ENCODE results near the gene LTF. TPM values are rescaled to one million over a fixed set of nuclear protein-coding genes. Genes with fewer than 3 reads are reported as not detected.

Gene LTF
- total and polyA plus RNA-seq, 2 of the 13 experiments (the other 11 are each of a cell fraction or from before 2014, with no cell fraction given): not detected

DNA sequence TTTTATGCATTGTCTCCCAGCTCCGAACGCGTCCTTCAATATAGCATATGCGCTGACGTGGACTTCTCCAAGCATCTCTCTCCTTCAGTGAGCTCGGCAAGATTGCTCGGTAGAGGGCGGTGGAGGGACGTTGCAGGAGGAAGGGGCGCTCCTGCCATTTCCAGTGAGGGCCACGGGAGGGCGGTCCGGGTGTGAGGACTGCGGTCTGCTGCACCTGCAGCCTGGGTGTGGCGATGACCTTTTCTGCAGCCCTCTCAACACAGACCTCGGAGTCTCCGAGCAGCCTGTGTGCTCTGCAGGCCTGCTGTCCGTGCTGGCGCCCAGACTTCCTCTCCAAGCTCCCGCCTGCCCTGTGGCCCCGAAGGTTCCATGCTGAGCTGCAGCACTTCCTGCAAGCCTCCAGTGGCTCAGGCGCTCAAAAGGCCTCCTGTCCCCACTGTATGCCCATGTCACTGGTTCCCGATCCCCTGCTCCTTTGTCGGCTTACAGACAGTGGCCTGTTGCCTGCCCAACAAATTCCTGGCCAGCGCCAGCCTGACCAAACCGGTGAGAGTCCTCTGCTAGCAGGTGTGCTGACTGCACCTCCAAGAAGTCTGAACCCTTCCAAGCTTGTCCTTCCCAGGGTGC is 24.1 kb upstream of the LTF start (continued):
- TF ChIP-seq PHF21A (CRISPR knock-in tag; IDR thresholded peaks at IDR 0.05): no peak
- TF ChIP-seq, protein P1, sequence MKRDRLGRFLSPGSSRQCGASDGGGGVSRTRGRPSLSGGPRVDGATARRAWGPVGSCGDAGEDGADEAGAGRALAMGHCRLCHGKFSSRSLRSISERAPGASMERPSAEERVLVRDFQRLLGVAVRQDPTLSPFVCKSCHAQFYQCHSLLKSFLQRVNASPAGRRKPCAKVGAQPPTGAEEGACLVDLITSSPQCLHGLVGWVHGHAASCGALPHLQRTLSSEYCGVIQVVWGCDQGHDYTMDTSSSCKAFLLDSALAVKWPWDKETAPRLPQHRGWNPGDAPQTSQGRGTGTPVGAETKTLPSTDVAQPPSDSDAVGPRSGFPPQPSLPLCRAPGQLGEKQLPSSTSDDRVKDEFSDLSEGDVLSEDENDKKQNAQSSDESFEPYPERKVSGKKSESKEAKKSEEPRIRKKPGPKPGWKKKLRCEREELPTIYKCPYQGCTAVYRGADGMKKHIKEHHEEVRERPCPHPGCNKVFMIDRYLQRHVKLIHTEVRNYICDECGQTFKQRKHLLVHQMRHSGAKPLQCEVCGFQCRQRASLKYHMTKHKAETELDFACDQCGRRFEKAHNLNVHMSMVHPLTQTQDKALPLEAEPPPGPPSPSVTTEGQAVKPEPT (CRISPR knock-in tag; IDR thresholded peaks at IDR 0.05; ENCODE audit: low read depth): no peak
- no peak for TF ChIP-seq ZNF296 (CRISPR knock-in tag; conservative IDR thresholded peaks at IDR 0.05)
- TF ChIP-seq THAP11 (CRISPR knock-in tag; IDR thresholded peaks at IDR 0.05): peak; percentile 62
- no peak for TF ChIP-seq PHB2 (IDR thresholded peaks at IDR 0.05; ENCODE audit: partially characterized antibody)
- TF ChIP-seq, protein P2, sequence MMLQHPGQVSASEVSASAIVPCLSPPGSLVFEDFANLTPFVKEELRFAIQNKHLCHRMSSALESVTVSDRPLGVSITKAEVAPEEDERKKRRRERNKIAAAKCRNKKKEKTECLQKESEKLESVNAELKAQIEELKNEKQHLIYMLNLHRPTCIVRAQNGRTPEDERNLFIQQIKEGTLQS (CRISPR knock-in tag; IDR thresholded peaks at IDR 0.05): no peak
- TF ChIP-seq SMAD3 (CRISPR knock-in tag; IDR thresholded peaks at IDR 0.05): 0 out of 2 replicates have a peak, but pooled peaks have one; percentile 59
- TF ChIP-seq DNMT3B (CRISPR knock-in tag; conservative IDR thresholded peaks at IDR 0.05): no peak
- no peak for TF ChIP-seq ZNF703 (CRISPR knock-in tag; IDR thresholded peaks at IDR 0.05; ENCODE audit: borderline replicate concordance)
- no peak for TF ChIP-seq ZNF510 (CRISPR knock-in tag; IDR thresholded peaks at IDR 0.05; ENCODE audit: low read depth)
- TF ChIP-seq, protein P3, sequence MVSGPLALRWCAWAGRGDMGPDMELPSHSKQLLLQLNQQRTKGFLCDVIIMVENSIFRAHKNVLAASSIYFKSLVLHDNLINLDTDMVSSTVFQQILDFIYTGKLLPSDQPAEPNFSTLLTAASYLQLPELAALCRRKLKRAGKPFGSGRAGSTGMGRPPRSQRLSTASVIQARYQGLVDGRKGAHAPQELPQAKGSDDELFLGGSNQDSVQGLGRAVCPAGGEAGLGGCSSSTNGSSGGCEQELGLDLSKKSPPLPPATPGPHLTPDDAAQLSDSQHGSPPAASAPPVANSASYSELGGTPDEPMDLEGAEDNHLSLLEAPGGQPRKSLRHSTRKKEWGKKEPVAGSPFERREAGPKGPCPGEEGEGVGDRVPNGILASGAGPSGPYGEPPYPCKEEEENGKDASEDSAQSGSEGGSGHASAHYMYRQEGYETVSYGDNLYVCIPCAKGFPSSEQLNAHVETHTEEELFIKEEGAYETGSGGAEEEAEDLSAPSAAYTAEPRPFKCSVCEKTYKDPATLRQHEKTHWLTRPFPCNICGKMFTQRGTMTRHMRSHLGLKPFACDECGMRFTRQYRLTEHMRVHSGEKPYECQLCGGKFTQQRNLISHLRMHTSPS (CRISPR knock-in tag; IDR thresholded peaks at IDR 0.05; ENCODE audit: low read depth): no peak
- TF ChIP-seq, protein P4, sequence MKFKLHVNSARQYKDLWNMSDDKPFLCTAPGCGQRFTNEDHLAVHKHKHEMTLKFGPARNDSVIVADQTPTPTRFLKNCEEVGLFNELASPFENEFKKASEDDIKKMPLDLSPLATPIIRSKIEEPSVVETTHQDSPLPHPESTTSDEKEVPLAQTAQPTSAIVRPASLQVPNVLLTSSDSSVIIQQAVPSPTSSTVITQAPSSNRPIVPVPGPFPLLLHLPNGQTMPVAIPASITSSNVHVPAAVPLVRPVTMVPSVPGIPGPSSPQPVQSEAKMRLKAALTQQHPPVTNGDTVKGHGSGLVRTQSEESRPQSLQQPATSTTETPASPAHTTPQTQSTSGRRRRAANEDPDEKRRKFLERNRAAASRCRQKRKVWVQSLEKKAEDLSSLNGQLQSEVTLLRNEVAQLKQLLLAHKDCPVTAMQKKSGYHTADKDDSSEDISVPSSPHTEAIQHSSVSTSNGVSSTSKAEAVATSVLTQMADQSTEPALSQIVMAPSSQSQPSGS (CRISPR knock-in tag; IDR thresholded peaks at IDR 0.05): peak; percentile 57; the same call in 1 of the 2 replicates
- TF ChIP-seq ZNF17 (CRISPR knock-in tag; IDR thresholded peaks at IDR 0.05): no peak
- no peak for TF ChIP-seq ZNF879 (CRISPR knock-in tag; IDR thresholded peaks at IDR 0.05)
- no peak for TF ChIP-seq RFX1 (IDR thresholded peaks at IDR 0.05)
- TF ChIP-seq ZMYM3 (CRISPR knock-in tag; IDR thresholded peaks at IDR 0.05): no peak
- no peak for TF ChIP-seq MTF2 (CRISPR knock-in tag; IDR thresholded peaks at IDR 0.05; ENCODE audit: borderline replicate concordance)
- no peak for TF ChIP-seq ZNF383 (CRISPR knock-in tag; IDR thresholded peaks at IDR 0.05; ENCODE audit: borderline replicate concordance)
- TF ChIP-seq TSC22D2 (CRISPR knock-in tag; IDR thresholded peaks at IDR 0.05; ENCODE audit: borderline replicate concordance): no peak
- TF ChIP-seq ZNF558 (CRISPR knock-in tag; IDR thresholded peaks at IDR 0.05; ENCODE audit: borderline replicate concordance): no peak
- no peak for TF ChIP-seq NFYB (CRISPR knock-in tag; IDR thresholded peaks at IDR 0.05)
- TF ChIP-seq IKZF4 (CRISPR knock-in tag; IDR thresholded peaks at IDR 0.05; ENCODE audit: borderline replicate concordance, low read depth, not compliant biosample characterization): no peak
- TF ChIP-seq, protein P5, sequence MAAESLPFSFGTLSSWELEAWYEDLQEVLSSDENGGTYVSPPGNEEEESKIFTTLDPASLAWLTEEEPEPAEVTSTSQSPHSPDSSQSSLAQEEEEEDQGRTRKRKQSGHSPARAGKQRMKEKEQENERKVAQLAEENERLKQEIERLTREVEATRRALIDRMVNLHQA (CRISPR knock-in tag; IDR thresholded peaks at IDR 0.05): no peak
- TF ChIP-seq NCOR1 (IDR thresholded peaks at IDR 0.05; ENCODE audit: borderline replicate concordance, low read length): no peak

Data from HepG2 (cell line).